Stomach smooth muscle (tissue), 2 donors: Measurements from ENCODE around the gene RELCH.

Source experiments
- H3K27ac ChIP-seq: one replicate; pipeline ENCODE4 v1.7.0; 2013; ENCODE audit warnings: mild to moderate bottlenecking, low read length, inconsistent platforms
- H3K27me3 ChIP-seq, 2 donors: one replicate each; pipeline ENCODE4 v1.7.0; 2013; ENCODE audit warnings: low read length in 2 of 2; ENCODE audit not compliant: insufficient read depth in 2 of 2, control insufficient read depth in 1 of 2
- H3K36me3 ChIP-seq, 2 donors: one replicate each; pipeline ENCODE4 v1.7.0; 2013; ENCODE audit warnings: low read length in 2 of 2; ENCODE audit not compliant: control insufficient read depth in 2 of 2, insufficient read depth in 2 of 2
- H3K4me1 ChIP-seq: one replicate; pipeline ENCODE4 v1.7.0; 2013; ENCODE audit warnings: low read length; ENCODE audit not compliant: control insufficient read depth, insufficient read depth
- H3K4me3 ChIP-seq, 2 donors: one replicate each; pipeline ENCODE4 v1.7.0; 2013; ENCODE audit warnings: low read length in 2 of 2
- H3K9ac ChIP-seq, 2 donors: one replicate each; pipeline ENCODE4 v1.7.0; 2013; ENCODE audit warnings: low read length in 2 of 2, mild to moderate bottlenecking in 1 of 2
- H3K9me3 ChIP-seq, 2 donors: one replicate each; pipeline ENCODE4 v1.7.0; 2013; ENCODE audit warnings: low read length in 2 of 2; ENCODE audit not compliant: control insufficient read depth in 2 of 2
- donor health status: healthy.
- donor health status: Pancreatic carcinoma.

RELCH gene, protein sequence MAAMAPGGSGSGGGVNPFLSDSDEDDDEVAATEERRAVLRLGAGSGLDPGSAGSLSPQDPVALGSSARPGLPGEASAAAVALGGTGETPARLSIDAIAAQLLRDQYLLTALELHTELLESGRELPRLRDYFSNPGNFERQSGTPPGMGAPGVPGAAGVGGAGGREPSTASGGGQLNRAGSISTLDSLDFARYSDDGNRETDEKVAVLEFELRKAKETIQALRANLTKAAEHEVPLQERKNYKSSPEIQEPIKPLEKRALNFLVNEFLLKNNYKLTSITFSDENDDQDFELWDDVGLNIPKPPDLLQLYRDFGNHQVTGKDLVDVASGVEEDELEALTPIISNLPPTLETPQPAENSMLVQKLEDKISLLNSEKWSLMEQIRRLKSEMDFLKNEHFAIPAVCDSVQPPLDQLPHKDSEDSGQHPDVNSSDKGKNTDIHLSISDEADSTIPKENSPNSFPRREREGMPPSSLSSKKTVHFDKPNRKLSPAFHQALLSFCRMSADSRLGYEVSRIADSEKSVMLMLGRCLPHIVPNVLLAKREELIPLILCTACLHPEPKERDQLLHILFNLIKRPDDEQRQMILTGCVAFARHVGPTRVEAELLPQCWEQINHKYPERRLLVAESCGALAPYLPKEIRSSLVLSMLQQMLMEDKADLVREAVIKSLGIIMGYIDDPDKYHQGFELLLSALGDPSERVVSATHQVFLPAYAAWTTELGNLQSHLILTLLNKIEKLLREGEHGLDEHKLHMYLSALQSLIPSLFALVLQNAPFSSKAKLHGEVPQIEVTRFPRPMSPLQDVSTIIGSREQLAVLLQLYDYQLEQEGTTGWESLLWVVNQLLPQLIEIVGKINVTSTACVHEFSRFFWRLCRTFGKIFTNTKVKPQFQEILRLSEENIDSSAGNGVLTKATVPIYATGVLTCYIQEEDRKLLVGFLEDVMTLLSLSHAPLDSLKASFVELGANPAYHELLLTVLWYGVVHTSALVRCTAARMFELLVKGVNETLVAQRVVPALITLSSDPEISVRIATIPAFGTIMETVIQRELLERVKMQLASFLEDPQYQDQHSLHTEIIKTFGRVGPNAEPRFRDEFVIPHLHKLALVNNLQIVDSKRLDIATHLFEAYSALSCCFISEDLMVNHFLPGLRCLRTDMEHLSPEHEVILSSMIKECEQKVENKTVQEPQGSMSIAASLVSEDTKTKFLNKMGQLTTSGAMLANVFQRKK

DNA sequence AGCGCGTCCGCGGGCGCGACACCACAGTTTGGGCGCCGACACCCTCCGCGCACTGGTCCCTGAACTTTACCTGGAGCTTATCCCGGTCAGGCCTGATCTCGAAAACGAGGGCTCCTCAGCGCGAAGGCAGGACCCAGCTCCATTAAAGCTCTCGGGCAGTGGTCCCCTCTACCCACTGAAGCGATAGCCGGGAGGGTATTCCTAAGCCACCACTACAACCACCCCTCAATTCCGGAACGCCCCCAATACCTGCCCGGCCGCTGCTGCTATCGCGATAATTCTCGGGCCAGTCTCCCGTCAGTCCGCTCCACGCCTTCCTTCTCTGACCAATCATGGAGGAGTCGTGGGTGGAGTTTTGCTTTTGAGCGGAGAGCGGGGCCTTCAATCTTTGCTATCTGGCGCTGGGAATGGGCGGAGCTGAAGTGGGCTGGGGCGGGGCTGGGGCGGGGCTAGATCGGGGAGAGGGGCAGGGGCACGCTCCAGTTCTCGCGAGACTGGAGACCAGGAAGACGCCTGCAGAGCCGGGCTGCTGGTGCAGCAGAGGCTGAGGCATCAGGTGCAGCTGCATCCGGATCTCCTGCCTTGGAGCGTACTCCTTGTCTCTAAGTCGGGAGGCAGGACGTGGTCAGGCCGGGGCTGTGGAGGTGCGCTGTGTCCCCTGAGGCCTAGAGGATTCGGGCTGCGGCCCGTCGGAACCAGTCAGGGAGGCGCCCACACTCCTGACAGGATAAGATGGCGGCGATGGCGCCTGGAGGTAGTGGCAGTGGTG is at the start of gene RELCH, which contains the start of gene PIGN:
RELCH (plus strand) TSS at position 482 of the 769 bp plus-strand sequence; CDS start at position 733, 251 bp downstream.
PIGN (minus strand) TSS at position 283 of the 769 bp plus-strand sequence. CDS start 25,703 bp downstream, outside the sequence.
- Histone ChIP-seq H3K9me3 (no peaks in the 10 kb centered on the region), H3K4me3 (peak within 1 kb of the TSS; percentile 98 to 100), H3K9ac (peak within 1 kb of the TSS; percentile 91 to 96), H3K4me1 (peaks cover 10% of the 10 kb centered on the region), H3K36me3 (no peaks in the 10 kb centered on the region), H3K27me3 (no peaks in the 10 kb centered on the region), H3K27ac (peak within 1 kb of the TSS; percentile 70)

DNA sequence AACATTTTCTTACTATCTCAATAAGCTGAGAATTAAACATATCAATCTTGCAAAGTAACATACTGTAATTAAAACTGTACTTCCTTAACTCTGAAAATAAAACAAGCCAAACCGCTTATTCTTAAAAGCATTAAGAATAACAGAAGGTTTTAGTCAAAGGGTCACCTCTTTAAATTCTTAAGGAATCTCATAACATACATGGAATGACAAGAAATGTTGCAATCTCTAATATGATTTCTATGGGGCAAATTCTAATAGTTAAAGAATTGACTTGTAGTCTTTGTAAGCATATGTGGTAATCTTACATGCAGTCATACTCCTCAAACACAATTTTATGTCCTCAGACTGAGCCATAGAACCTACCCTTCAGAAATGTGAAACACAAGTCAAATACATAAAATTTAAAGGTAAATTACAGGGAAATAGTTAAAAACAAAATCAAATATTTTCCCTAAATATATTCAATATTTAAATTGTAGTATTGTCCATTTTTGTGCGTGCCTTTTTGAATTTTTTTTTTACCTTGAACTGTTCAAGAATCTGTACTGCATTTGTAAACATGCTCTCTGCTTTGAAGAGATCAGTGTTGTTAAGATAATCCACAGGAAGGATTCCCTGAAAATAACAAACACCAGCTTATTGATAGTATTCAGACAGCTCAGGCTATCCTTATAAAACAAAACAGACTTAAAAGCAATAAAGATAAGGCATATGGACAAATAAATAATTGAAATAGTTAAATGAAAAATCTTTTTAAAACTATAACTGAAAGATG is 48.4 kb upstream of the RELCH start:
- Histone ChIP-seq H3K9ac (no peak overlapping the region), H3K36me3 (peaks cover 4 to 5% of the 10 kb centered on the region in 2 donors), H3K9me3 (no peaks in the 10 kb centered on the region), H3K4me1 (no peaks in the 10 kb centered on the region), H3K27ac (no peak overlapping the region), H3K27me3 (no peaks in the 10 kb centered on the region), H3K4me3 (no peak overlapping the region)

DNA sequence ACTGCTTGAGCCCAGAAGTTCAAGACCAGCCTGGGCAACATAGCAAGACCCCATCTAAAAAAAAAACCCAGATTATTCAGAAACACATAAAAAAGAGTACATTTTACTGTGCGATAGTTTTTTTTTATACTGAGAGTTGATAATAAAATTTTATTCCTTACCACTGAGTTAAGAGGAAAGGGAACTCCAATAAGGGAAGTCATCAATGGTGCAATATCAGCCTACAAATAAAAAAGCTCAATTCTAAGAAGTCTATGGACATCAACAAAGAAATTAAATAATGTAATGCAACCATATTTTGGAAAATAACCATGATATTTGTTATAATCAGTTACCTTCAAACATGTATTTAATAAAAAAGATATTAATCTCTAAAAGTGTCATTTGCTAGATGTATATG is 46.8 kb upstream of the RELCH start:
- peaks cover 5 to 8% of the 10 kb centered on the region in 2 donors for H3K36me3 ChIP-seq

DNA sequence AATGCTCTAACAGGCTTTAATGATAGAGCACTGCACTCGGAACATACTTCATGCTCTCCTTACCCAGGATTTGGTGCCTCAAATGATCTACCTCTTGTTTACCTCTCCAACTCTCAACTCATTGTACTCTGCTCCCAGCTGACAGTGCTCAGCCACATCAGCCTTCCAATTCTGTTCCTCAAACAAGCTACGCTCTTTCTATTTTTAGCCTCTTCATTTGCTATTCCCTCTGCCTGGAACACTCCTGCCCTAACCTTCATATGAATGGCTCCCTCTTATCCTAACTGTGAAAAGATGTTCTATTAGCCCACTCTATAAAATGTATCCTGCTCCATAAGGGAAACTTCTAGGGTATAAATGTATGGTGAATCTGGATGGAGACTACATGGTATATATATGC is 42.7 kb upstream of the RELCH start:
- Histone ChIP-seq H3K9ac (no peak overlapping the region), H3K9me3 (no peaks in the 10 kb centered on the region), H3K36me3 (peaks cover 3 to 5% of the 10 kb centered on the region in 2 donors), H3K4me3 (no peak overlapping the region), H3K27ac (no peak overlapping the region), H3K4me1 (no peaks in the 10 kb centered on the region), H3K27me3 (no peaks in the 10 kb centered on the region)

More for the DNA sequence above, 46.8 kb upstream of the RELCH start:
- Histone ChIP-seq H3K27me3 (no peaks in the 10 kb centered on the region), H3K9me3 (no peaks in the 10 kb centered on the region), H3K4me1 (no peaks in the 10 kb centered on the region), H3K4me3 (no peak overlapping the region), H3K9ac (no peak overlapping the region), H3K27ac (no peak overlapping the region)

DNA sequence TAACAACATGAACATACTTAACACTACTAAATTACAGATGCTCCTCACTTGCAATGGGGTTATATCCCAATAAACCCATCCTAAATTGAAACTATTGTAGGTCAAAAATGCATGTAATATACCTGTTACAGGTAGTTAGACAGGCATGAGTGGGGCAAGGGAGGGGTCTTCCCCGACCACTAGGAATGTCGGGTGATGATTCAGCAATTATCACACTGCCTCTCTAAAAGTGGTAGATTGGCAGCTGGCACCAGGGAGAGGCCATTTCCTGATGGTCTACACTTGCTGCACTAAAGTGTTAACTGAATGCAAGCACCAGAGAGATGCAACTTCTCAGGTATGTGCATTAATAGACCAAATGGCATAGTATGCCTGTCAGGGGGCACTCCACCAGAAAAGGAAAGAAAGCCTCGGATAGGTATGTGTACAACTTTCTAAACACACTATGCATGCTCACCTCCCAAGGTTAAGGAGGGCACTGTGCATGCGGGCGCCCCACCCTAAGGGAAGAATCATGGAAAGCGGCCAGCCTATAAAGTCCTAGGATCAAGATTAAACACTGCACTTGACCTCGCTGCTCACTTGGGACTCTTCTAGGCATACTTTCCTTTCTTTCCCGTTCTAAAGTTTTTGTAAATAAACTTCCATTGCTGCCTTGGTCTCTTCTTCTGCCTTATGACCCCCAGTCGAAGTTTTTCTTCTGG is 35.8 kb upstream of the RELCH start:
- Histone ChIP-seq H3K9me3 (no peaks in the 10 kb centered on the region), H3K27ac (no peak overlapping the region), H3K36me3 (peaks cover 0 to 2% of the 10 kb centered on the region in 2 donors), H3K27me3 (no peaks in the 10 kb centered on the region), H3K4me3 (no peak overlapping the region), H3K4me1 (no peaks in the 10 kb centered on the region), H3K9ac (no peak overlapping the region)

DNA sequence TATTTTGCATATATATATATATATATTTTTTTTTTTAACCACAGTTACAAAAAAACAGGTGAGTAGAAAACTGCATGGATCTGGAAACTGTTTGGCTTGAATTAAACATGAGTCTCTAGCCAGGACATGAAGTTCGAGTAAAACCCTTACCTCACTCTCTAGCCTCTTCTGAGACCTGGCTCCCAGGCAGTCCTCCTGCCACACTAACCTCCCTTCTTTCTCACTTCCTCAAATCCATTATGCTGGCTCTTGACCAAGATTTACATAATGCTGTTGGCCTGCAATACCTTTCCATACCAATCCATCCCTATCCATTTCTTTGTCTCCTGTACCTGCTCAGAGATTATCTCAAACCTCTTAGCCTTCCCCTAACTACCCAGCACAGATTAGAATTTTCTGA is 34.2 kb upstream of the RELCH start:
- no peaks in the 10 kb centered on the region for H3K4me1 ChIP-seq
- peaks cover 0 to 4% of the 10 kb centered on the region in 2 donors for H3K36me3 ChIP-seq
- no peak overlapping the region for H3K4me3 ChIP-seq
- no peak overlapping the region for H3K9ac ChIP-seq
- H3K9me3 ChIP-seq, result no peaks in the 10 kb centered on the region
- H3K27ac ChIP-seq, result no peak overlapping the region
- H3K27me3 ChIP-seq, result no peaks in the 10 kb centered on the region

DNA sequence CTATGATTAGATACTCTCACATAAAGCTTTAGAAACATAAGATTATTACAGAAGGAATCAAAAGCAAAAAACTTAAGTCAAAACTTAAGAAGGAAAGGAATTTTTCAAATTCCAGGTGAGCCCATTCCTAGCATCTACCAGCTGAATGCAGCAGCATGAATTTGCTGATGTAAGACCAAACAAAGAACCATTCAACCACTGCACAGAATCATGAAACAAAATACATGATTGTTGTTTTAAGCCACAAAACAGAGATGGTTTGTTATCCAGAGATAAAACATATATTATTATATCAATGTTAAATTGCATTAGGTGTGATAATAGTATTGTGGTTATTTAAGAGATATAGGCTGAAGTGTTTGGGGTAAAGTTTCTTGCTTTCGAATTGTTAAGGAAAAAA is 29.2 kb upstream of the RELCH start:
- H3K4me1 ChIP-seq, result no peaks in the 10 kb centered on the region
- no peak overlapping the region for H3K9ac ChIP-seq
- peaks cover 0 to 10% of the 10 kb centered on the region in 2 donors for H3K36me3 ChIP-seq
- H3K4me3 ChIP-seq, result no peak overlapping the region
- H3K9me3 ChIP-seq, result no peaks in the 10 kb centered on the region
- H3K27ac ChIP-seq, result no peak overlapping the region
- no peaks in the 10 kb centered on the region for H3K27me3 ChIP-seq

DNA sequence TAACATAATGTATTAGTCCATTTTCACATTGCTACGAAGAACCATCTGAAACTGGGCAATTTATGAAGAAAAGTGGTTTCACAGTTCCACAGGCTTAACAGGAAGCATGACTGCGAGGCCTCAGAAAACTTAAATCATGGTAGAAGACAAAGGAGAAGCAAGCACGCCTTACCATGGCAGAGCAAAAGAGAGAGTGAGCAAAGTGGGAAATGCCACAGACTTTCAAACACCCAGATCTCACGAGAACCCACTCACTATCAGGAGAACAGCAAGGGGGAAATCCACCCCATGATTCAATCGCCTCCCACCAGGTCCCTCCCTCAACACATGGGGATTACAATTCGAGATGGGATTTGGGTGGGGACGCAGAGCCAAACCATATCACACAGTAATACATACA is 22.7 kb upstream of the RELCH start:
- Histone ChIP-seq H3K4me3 (no peak overlapping the region), H3K27ac (no peak overlapping the region), H3K36me3 (peaks cover 0 to 6% of the 10 kb centered on the region in 2 donors), H3K9me3 (no peaks in the 10 kb centered on the region), H3K9ac (no peak overlapping the region), H3K27me3 (no peaks in the 10 kb centered on the region), H3K4me1 (no peaks in the 10 kb centered on the region)

DNA sequence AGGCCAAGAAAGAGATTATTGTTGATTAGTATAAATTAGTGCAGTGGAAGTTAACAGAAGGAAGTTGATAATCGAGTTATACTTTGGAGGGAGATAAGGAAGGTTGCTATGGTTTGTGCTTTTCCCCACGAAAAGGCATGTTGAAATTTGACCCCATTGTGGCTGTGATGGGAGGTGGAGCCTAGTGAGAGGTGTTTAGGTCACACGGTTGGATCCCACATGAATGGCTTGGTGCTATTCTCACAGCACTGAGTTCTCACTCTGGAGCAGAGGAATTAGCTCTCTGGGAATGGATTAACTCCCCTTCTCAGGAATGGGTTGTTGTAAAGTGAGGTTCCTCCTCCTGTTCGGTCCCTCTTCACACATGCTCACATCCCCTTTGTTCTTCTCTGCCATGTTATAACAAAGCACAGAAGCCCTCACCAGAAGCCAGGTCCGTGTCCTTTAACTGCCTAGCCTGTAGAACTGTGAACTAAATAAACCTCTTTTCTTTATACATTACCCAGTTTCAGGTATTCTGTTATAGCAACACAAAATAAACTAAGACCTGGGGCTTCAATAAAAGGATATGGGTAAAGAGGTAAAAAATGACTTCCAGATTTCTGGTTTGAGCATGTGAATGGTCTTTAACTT is 22.1 kb upstream of the RELCH start:
- Histone ChIP-seq H3K4me3 (no peak overlapping the region), H3K27ac (no peak overlapping the region), H3K9me3 (no peaks in the 10 kb centered on the region), H3K9ac (no peak overlapping the region), H3K36me3 (peaks cover 0 to 6% of the 10 kb centered on the region in 2 donors), H3K4me1 (no peaks in the 10 kb centered on the region), H3K27me3 (no peaks in the 10 kb centered on the region)
